Cerebellar nuclear complex (tissue), 1 donor: ENCODE measurements around the gene OR12D1.
"Not testable (repeated sequence)": the region's sequence is repeated elsewhere in the genome, so short reads cannot be mapped to it uniquely, and the experiment has no call there.

Source experiments
- DNase-seq, 2 experiments: peaks; one replicate each; lab custom pipeline; 2025; lab: John Stamatoyannopoulos, UW

The OR12D1 gene

DNA sequence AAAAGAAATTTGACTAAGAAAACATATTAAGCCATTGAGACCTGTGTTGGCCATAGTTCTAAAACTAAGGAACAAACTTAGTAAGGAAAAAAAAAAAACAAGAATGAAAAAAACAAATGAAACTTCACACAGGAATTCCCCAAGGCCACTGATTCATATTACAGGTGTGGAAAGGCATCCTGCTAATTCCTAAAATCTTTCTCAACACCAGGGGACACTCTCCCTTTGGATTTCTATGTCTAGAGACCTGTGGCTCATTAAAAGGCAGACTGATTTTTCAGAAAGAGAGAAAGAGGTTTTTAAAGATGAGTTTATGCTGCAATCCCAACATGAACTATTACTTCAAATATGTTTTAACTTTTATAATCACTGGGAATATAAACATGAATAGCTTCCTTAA, at the start of gene OR12D1:
Gene OR12D1 (plus strand): TSS at position 341 of the 400 bp plus-strand sequence.
- no peak for DNase-seq

DNA sequence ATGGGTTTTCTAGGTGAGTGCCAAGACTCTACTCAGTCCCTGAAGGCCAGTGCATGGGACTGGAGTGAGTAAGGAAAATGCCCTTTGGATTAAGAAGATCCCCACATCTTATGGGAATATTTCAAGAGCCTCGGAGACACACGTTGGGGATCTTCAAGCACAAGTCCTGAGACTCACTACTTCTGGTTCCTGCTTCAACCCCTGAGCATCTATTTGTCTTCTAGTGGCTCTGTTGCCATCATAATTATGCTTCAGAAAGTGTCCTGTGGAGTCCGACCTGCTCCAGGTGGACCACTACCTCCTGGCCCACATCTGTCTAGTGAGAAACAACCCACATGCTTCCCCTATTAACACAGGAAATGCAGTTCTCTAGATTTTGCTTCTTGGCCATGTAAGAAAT, 46.0 kb upstream of the OR12D1 start, which contains the start of gene OR5V1:
Gene OR5V1 (minus strand): TSS at position 101 of the 400 bp plus-strand sequence. CDS start 12,670 bp downstream, outside the sequence.
- no peak for DNase-seq

DNA sequence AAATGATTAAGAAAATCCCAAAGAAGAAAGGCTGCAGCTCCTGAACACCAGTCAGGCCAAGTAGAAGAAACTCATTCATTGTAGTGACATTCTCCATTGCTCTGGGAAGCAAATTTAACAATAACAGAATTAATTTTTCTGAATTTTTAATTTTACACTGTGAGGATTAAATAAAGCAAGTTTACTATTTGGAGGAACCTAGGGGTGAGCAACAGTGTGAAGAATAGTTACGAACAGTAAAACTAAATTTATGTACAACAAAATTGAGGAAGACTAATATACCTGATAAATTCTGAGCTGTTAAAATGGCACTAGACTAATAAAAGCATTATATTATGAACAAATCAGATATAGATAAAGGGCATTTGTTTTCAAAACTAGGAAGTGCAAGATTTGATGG, 39.5 kb upstream of the OR12D1 start, which contains the start of gene OR12D3:
Gene OR12D3 (minus strand): TSS at position 101 of the 400 bp plus-strand sequence. CDS start 4 bp downstream, at position 97.
- no peak for DNase-seq

DNA sequence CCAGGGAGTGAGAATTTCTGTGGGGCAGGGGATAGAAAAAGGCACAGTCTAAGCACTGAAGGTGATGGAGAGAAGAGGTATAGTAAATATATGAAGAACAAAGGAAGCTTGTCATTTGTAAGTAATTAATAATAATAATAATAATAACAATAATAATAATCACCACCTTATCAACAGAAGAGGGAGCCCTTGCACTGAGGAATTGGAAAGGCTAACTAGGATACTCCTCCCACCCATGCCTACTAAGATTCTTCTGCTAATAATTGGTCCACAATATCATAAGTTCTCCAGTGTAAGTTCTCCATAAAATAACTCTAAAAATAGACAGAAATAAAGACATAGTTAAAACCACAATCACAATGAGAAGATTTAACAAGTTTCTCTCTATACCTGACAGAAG, 38.7 kb upstream of the OR12D1 start:
- DNase-seq: no peak

DNA sequence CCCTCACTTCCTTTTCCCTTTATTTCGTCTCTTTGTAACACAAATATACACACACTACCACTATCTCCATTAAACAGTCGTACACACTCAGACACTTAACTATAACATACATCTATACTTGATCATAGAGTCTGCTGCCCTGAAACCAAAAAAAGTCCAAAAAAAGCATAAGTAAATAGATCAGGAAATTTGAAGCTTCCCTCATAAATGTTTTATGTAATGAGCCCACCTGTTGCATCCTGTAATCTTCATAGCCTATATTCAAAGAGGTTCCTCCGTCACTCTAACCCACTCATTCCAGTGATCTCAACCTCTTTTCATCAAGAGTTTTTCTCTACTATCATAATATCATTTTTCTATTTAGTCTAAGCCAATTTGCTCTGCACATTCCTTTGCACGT, 26.2 kb upstream of the OR12D1 start:
- DNase-seq: no peak

DNA sequence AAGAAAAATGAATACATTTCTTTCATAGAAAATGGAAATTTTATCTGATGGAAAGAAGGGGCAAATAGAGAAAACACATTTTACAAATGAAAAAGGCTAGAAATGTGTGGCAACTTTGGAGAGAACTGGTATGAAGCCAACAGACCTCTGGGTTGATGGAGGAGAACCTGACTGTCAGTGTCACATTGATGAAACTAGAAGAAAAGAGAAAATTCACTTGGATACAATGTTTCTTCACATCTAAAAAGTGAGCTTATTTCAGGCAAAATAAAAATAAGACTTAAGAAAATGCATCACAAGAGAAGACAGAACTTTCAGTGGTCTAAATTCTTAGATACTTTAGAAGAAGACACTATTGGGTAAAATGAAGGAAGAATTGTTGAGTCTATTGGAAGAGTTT, 19.4 kb upstream of the OR12D1 start, which contains the start of gene OR12D2:
Gene OR12D2 (plus strand): TSS at position 301 of the 400 bp plus-strand sequence. CDS start 1,069 bp downstream, outside the sequence.
- no peak for DNase-seq

DNA sequence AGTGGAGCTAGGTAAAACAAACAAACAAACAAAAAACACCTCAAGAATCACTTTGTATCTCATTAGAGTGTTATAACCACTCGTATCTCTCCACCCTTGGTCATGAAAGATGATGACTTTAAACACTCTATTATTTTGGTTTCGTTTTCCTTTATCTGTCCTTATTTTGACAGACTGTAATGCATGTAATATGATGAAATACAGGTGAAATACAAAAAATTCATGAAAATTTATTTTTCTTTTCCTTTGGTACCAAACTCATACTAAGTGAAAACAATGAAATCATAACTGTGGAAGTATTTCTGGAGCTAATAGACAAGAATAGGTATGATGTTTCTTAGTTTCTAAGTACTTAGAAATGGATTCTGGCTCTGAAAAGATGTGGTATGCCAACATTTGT, 15.2 kb upstream of the OR12D1 start:
- no peak for DNase-seq

DNA sequence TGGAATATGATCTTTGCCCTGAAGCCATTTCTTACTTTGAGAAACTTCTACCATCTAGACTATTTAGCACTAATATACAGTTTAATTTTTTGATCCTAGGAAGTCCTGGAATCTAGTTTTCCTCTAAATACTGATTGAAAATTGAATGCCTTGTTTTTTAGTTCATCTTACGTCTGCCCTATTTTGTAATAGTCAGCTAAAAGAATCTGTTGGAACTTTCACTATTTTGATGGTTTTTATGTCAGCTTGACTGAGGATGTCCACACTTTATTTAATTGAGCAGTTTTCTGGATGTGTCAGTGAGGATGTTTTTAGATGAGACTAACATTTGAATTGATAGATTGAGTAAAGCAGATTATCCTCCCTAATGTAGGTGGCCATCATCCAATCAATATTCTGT, 10.9 kb upstream of the OR12D1 start:
- no peak for DNase-seq

DNA sequence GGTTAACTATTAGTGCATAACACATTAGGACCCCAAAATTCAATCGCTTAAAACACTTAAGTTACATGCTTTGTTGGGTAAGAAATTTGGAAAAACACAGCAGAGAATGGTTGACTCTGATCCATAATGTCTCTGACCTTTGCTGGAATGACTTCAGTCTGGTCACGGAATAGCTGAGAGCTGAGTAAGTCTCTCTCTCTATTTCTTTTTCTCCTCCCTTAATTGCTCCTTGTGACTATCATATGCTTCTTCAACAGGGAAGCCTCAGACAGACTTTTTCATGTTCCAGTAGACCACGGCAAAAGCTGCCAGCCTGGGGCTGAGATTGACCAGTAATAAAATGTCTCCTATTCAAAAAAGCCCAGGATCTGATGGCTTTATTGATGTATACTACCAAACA, 4.8 kb downstream of the OR12D1 start:
- no peak for DNase-seq

DNA sequence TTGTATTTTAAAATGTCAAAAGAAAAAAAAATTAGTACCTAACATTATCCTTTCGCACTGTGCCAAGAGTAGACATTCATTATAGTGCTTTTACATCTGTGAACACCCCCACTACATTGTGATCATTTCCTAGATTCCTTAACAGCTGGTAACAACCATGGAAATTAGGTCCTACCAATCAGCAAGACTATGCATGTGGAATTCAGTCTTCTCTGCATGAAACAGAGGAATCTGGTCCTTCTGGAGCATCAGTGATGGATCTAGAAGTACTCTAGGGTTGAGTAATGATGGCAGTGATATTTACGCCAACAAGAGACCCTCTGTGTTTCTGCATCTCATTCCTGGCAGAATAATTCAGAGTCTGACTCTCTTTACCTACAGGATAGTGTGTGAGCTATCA, 9.4 kb downstream of the OR12D1 start:
- DNase-seq: no peak

DNA sequence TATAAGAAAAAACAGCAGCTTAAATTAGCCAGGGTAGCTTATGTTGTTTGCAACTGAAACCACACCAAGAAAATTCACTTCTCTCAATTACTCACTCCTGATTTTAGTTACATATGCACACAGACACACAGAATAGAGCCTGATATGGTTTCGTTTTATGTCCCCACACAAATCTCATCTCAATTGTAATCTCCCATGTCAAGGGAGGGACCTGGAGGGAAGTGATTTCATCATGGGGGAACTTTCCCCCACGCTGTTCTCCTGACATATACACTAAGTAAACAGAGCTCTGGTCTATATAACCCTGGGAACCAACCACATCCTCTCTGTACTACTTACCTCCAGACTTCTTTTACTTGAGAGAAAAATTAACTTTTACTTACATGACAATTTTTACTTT, 9.8 kb downstream of the OR12D1 start:
- DNase-seq: no peak

DNA sequence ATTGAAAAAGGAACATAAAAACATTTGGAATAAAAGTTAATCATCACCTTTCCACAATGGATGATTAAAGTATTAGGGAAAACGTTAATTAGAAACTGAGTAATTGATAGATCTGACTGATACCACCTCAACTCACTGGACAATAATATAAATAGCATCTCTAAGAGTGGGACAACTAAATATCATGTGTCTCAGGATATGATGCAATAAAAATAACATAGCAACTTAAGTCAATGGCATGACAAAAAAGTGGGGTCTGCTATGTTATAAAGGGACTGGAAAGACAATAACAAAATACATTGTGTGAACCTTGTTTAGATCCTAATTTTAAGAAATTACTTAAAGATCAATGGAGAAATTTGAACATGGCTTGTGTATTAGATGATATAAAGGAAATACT, 10.3 kb downstream of the OR12D1 start:
- no peak for DNase-seq

DNA sequence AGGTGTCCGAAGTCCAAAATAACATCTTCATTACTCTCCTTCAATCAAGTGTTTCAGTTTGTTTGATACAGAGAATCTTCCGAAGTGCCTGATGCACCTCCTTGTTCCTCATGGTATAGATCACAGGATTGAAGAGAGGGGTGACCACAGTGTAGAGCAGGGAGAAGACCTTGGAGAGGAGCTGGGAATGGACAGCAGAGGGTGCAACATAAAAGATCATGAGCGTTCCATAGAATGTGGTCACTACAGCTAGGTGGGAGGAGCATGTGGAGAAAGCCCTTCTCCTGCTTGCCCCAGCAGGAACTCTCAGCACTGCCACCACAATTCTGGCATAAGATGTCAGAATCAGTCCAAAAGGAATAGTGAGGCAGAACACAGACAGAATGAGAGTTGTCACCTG, 11.9 kb downstream of the OR12D1 start:
- no peak for DNase-seq

DNA sequence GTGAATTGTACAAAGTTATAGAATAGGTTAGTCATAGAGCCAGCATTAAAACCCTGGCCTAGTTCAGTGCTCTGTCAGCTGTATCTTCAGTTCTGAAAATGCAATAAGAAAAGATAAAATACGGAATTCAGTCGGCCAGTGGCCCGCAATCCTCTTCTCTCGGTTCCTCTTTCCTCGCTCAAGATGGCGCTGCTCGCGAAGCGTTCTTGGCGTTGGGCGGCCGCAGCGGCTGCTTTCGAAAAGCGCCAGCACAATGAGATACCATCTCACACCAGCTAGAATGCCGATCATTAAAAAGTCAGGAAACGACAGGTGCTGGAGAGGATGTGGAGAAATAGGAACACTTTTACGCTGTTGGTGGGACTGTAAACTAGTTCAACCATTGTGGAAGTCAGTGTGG, 22.0 kb downstream of the OR12D1 start:
- not testable (repeated sequence) for DNase-seq

DNA sequence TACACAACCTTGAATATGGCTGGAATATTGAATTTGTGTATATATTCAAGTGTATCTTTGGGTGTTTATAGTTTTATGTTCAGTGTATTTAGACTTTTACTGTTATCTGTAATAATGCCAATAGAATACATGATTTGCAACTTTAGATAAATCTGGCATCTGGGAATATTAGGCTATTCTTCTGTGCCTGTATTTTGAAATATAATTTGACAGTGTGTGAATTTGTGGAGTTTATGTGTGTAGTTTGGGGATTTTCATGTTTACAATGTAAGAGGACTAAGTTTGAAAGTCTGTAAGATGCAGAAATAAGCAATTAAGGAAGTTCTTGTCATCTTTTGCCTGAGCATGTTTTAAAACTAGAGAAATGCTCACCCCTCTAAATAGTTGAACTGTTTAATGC, 24.3 kb downstream of the OR12D1 start, which contains the start of gene OR10C1:
Gene OR10C1 (plus strand): TSS at position 301 of the 400 bp plus-strand sequence. CDS start 710 bp downstream, outside the sequence.
- DNase-seq: no peak

DNA sequence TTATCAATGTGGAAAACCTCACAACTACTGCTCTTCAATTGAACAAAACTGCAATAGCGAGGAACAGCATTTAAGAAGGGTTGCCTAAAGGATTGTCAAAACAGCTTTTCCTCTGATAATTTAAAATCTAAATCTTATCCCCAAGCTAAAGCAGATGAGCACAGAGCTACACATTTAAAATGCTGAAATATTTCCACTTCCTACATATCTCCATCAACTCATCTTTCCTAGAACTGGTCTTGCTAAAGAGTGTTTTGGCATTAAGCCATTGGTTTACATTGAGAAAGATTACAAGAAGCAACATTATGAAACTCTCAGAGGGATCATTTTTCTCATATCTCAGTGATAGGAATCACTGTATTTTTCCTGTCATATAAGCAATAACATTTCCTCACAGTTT, 28.0 kb downstream of the OR12D1 start:
- DNase-seq: no peak

DNA sequence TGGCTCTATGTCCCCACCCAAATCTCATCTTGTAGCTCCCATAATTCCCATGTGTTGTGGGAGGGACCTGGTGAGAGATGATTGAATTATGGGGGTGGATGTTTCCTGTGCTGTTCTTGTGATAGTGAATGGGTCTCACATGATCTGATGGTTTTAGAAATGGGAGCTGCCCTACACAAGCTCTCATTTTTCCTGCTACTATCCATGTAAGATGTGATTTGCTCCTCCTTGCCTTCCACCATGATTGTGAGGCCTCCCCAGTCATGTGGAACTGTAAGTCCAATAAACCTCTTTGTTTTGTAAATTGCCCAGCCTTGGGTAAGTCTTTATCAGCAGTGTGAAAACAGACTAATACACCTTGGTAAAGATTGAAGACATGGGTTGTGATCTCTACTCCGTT, 29.3 kb downstream of the OR12D1 start:
- not testable (repeated sequence) for DNase-seq

DNA sequence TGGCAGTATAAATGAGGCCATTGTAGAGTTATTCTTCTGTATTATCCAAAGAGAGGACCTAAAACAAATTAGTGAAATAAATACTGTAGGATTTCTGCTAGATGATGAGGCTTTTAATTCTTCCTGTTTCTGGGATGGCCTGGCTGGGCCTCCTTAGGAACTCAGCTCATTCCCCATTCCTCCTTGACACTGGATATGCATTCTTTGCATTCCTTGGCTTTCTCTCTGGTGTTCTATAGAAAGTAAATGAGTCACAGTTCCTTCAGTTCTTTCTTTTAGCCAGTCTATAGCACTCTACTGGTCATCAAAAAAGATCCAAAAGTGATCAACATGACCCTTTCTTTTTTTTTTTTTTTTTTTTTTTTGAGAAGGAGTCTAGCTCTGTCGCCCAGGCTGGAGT, 32.9 kb downstream of the OR12D1 start:
- no peak for DNase-seq

DNA sequence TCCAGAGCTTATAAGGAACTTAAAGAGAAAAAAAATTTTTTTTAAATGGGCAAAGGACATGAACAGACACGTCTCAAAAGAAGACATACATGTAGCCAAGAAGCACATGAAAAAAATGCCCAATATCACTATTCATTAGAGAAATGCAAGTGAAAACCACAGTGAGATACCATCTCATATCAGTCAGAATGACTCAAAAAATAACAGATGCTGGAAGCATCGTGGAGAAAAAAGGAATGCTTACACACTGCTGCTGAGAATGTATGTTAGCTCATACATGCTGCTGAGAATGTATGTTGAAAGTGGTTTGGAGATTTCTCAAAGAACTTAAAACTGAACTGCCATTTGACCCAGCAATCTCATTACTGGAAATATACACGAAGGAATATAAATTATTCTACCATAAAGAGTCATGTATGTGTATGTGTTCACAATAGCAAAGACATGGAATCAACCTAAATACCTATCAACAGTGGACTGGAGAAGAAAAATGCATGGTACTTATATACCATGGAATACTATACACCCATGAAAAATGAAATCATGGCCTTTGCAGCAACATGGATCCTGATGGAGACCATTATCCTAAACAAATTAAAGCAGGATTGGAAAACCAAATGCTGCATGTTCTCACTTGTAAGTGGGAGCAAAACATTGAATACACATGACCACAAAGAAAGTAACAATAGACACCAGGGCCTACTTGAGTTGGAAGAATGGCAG, 36.9 kb downstream of the OR12D1 start:
- DNase-seq: no peak

DNA sequence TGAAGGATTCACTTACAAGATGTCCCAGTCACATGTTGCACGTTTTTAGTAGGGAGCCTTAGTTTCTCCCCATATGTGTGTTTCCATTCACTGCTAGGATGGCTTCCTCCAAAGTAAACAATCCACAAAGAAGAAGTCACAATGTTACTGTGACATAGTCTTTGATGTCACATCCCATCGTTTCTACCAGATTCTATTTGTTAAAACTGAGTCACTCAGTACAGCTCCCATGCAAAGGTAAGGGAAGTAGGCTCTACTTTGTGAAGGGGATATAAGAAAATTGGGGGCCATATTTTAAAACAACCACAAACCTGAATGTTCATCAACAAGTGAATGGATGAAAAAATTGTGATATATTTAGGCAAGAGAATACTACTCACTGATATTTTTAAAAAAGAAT, 42.2 kb downstream of the OR12D1 start, which contains the start of the genes OR11A1 and OR2H1:
Gene OR11A1 (minus strand): TSS at position 101 of the 400 bp plus-strand sequence. CDS start 29,430 bp downstream, outside the sequence.
Gene OR2H1 (plus strand): TSS at position 185 of the 400 bp plus-strand sequence. CDS start 4,615 bp downstream, outside the sequence.
- no peak for DNase-seq

DNA sequence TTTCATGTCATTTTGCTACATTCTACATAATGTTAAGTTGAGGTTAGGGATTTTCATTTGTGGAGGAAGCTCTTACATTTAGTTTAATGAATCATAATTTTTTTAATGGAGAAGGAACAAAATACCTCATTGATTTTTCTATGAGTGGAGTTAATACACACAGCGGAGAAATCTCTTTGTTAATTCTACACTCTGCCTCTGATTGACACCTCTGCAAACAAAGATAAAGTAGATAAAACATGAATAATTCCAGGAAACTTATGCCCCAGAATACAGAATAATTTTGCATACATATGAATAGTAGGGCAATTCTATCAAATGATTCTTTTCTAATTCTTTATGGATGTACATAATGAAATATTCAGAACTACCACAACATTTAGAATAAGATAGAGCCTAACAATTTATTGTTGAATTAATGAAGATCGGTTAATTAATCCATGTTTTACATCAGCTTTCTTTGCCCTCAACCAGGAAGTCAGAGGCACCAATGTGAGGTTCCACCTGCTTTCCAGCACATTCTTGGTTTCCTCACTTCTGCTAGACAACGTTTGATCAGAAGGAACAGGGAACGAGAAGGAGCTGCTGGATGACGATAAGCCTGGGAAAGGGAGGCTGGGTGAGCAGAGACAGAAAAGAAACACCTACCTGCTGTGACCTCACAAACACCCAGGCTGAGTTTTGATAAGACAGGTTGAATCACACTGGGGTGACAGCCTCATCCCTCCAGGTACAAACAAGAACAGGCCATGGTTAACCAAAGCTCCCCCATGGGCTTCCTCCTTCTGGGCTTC, 46.5 kb downstream of the OR12D1 start:
- DNase-seq: no peak

DNA sequence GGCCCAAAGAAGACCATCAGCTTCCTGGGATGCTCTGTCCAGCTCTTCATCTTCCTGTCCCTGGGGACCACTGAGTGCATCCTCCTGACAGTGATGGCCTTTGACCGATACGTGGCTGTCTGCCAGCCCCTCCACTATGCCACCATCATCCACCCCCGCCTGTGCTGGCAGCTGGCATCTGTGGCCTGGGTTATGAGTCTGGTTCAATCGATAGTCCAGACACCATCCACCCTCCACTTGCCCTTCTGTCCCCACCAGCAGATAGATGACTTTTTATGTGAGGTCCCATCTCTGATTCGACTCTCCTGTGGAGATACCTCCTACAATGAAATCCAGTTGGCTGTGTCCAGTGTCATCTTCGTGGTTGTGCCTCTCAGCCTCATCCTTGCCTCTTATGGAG, 47.3 kb downstream of the OR12D1 start:
- DNase-seq: no peak

DNA sequence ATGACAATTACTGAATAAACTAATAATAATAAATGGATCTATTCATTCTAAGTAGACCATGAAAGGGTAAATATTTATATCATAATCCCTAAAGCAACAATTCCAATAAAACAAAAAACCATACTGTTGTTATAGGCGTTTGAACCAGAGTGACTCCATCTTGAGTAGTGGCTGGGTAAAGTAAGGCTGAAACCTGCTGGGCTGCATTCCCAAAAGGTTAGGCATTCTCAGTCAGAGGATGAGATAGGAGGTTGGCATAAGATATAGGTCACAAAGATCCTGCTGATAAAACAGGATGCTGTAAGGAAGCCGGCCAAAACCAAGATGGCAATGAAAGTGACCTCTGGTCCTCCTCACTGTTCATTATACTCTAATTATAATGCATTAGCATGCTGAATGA, 50.6 kb downstream of the OR12D1 start:
- no peak for DNase-seq
